ENCODE data around the gene THAP9.

Gene THAP9

DNA sequence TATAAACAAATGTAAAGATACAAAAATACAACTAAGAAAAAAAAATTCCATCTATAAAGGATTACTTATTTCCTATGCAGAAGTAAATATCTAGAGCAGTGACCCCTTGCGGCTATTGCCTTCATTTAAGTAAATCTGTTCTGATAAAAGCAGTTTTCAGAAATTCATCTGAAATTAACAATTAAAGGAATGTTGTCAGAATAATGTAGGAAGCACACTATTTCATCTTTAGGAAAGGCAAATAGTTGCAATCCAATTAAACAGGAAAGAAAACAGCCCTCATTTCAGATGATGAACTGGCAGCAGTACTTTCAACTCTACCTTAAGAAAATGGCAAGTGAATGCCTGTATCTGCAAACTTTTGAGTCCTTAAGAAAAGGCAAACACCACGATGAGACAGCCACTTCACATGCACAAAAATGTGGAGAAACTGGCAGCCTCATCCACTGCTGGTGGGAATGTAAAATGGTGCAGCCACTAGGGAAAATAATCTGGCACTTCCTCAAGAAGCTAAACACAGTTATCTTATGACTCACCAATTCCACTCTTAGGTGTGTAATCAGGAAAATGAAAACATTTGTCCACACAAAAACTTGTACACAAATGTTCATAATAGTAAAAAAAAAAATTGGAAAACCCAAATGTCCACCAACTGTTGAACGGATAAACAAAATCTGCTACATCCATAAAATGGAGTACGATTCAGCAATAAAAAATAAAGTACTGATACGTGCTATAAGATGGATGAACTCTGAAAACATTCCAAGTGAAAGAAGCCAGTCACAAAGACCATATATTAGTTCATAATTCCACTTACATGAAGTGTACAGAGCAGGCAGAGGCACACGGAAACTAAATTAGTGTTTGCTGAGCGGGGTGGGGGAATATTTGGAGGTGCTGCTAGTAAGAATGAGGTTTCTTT is 2.0 kb upstream of the THAP9 start:
- TF ChIP-seq, protein P1, sequence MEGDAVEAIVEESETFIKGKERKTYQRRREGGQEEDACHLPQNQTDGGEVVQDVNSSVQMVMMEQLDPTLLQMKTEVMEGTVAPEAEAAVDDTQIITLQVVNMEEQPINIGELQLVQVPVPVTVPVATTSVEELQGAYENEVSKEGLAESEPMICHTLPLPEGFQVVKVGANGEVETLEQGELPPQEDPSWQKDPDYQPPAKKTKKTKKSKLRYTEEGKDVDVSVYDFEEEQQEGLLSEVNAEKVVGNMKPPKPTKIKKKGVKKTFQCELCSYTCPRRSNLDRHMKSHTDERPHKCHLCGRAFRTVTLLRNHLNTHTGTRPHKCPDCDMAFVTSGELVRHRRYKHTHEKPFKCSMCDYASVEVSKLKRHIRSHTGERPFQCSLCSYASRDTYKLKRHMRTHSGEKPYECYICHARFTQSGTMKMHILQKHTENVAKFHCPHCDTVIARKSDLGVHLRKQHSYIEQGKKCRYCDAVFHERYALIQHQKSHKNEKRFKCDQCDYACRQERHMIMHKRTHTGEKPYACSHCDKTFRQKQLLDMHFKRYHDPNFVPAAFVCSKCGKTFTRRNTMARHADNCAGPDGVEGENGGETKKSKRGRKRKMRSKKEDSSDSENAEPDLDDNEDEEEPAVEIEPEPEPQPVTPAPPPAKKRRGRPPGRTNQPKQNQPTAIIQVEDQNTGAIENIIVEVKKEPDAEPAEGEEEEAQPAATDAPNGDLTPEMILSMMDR (IDR thresholded peaks at IDR 0.05; ENCODE audit: low read depth, low read length, poor library complexity, severe bottlenecking), result peak; percentile 86
- no peak for TF ChIP-seq EZH2phosphoT487 (IDR thresholded peaks at IDR 0.05; ENCODE audit: borderline replicate concordance, low read length)
- Histone ChIP-seq H3K9me2 (replicated peaks; ENCODE audit: control insufficient read depth, low read length) (no peaks in the 10 kb centered on the region), H3K79me2 (ENCODE audit: control insufficient read depth, low read length) (peaks cover 89% of the 10 kb centered on the region), H3F3A (ENCODE audit: control insufficient read depth, insufficient read depth) (peaks cover 45% of the 10 kb centered on the region), H3K9me3 (ENCODE audit: control insufficient read depth, insufficient read depth, low read length) (no peaks in the 10 kb centered on the region), H3K27ac (ENCODE audit: low read depth, low read length) (peak overlapping the region; percentile 88), H4K20me1 (ENCODE audit: control insufficient read depth, insufficient read depth, low read depth, low read length) (peaks cover 23% of the 10 kb centered on the region), H3K36me3 (ENCODE audit: control insufficient read depth, low read length) (peaks cover 64% of the 10 kb centered on the region), H3K4me3 (ENCODE audit: low read length) (peak overlapping the region; percentile 79), H3K27me3 (ENCODE audit: control insufficient read depth, low read length) (no peaks in the 10 kb centered on the region), H3K4me1 (ENCODE audit: control insufficient read depth, low read length) (peaks cover 44% of the 10 kb centered on the region), H3K4me2 (ENCODE audit: low read length) (peak overlapping the region; percentile 90)

DNA sequence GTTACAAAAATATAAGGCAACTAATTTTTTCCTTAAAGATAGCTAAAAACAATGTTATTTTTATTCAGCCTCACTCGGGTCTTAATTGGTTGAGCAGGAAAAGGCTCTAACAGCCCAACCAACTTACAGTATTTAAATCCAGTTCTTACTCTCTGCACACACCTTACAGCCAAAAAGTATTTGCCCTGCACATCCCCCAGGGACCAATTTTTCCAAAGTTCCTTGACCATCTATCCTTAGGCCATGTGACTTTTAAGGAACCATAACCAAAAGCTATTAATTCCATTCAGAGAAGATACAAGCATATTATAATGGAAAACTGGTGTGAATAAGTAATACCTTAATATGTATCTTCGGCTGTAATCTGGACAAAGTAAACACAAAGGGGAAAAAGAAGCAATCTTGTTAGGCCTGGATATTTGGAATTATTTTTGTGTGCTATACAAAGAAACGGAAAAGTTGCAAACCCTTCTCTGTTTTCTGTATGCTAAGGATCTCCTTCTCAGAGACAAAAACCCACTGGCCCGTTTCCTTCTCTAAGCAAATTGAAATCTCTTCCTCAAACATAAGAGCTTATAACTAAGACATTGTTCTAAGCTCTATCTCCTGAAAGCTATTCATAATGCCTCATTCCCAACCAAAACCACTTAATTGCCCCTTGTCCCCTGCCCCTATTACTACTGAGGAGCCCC is 1.0 kb upstream of the THAP9 start:
- peaks cover 80% of the 10 kb centered on the region for H3K79me2 ChIP-seq (ENCODE audit: control insufficient read depth, low read length)
- peak overlapping the region; percentile 90 for H3K4me2 ChIP-seq (ENCODE audit: low read length)
- no peaks in the 10 kb centered on the region for H3K9me3 ChIP-seq (ENCODE audit: control insufficient read depth, insufficient read depth, low read length)
- no peak for TF ChIP-seq EZH2phosphoT487 (IDR thresholded peaks at IDR 0.05; ENCODE audit: borderline replicate concordance, low read length)
- TF ChIP-seq, protein P1 (IDR thresholded peaks at IDR 0.05; ENCODE audit: low read depth, low read length, poor library complexity, severe bottlenecking), result no peak
- H4K20me1 ChIP-seq (ENCODE audit: control insufficient read depth, insufficient read depth, low read depth, low read length), result peaks cover 18% of the 10 kb centered on the region
- H3F3A ChIP-seq (ENCODE audit: control insufficient read depth, insufficient read depth), result peaks cover 36% of the 10 kb centered on the region
- peak overlapping the region; percentile 88 for H3K27ac ChIP-seq (ENCODE audit: low read depth, low read length)
- no peaks in the 10 kb centered on the region for H3K9me2 ChIP-seq (replicated peaks; ENCODE audit: control insufficient read depth, low read length)
- H3K4me3 ChIP-seq (ENCODE audit: low read length), result peak overlapping the region; percentile 79
- no peaks in the 10 kb centered on the region for H3K27me3 ChIP-seq (ENCODE audit: control insufficient read depth, low read length)
- H3K36me3 ChIP-seq (ENCODE audit: control insufficient read depth, low read length), result peaks cover 55% of the 10 kb centered on the region
- peaks cover 35% of the 10 kb centered on the region for H3K4me1 ChIP-seq (ENCODE audit: control insufficient read depth, low read length)

DNA sequence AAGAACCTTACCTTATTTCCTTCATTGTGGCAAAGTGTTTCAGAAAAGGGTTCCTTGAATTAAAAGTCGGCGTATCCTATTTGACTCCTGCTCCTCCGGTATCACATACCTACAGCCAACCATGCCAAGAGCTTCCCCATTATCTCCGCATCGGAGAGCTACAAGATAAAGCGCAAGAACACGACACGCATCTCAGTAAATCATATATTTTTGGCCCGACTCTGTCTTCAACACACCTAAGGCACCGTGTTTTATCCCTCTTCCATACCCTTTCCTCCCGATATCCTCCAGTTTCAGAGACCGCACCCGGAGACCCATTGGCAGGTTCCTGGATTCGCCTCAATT is 497 bp upstream of the THAP9 start:
- Histone ChIP-seq H3K9me3 (ENCODE audit: control insufficient read depth, insufficient read depth, low read length) (no peaks in the 10 kb centered on the region), H3F3A (ENCODE audit: control insufficient read depth, insufficient read depth) (peaks cover 31% of the 10 kb centered on the region), H3K27me3 (ENCODE audit: control insufficient read depth, low read length) (no peaks in the 10 kb centered on the region), H3K27ac (ENCODE audit: low read depth, low read length) (peak overlapping the region; percentile 88), H3K9me2 (replicated peaks; ENCODE audit: control insufficient read depth, low read length) (no peaks in the 10 kb centered on the region), H3K4me3 (ENCODE audit: low read length) (peak overlapping the region; percentile 79), H4K20me1 (ENCODE audit: control insufficient read depth, insufficient read depth, low read depth, low read length) (peaks cover 18% of the 10 kb centered on the region), H3K36me3 (ENCODE audit: control insufficient read depth, low read length) (peaks cover 50% of the 10 kb centered on the region), H3K79me2 (ENCODE audit: control insufficient read depth, low read length) (peaks cover 75% of the 10 kb centered on the region), H3K4me1 (ENCODE audit: control insufficient read depth, low read length) (peaks cover 36% of the 10 kb centered on the region), H3K4me2 (ENCODE audit: low read length) (peak overlapping the region; percentile 90)
- no peak for TF ChIP-seq EZH2phosphoT487 (IDR thresholded peaks at IDR 0.05; ENCODE audit: borderline replicate concordance, low read length)
- TF ChIP-seq, protein P1 (IDR thresholded peaks at IDR 0.05; ENCODE audit: low read depth, low read length, poor library complexity, severe bottlenecking), result no peak
